H4 (cell line): ENCODE data around the gene ZNF527. TPM values are rescaled to one million over a fixed set of nuclear protein-coding genes. Genes with fewer than 3 reads are reported as not detected.
"Not testable (repeated sequence)": the region's sequence is repeated elsewhere in the genome, so short reads cannot be mapped to it uniquely, and the experiment has no call there.

ENCODE experiments used
- DNase-seq: peaks from one replicate; pipeline ENCODE4 v3.0.0-alpha.2; 2015; ENCODE audit warnings: low spot score
- total RNA-seq: library from RNA; depleted of rRNA; stranded (reverse); fragments of >200 nt; shearing (Covaris generic); gene quantifications from 2 replicates; pipeline ENCODE4 v1.2.3, GENCODE V29; 2014; rRNA removed

The ZNF527 gene
- 6.2 and 6.3 TPM in 2 replicates for total RNA-seq

- DNase-seq: peak; percentile 97
Measured at GRCh38 chr19:37370880-37371661, at the start of gene ZNF527. TSS of gene ZNF527 (plus strand) at chr19:37371099. CDS start at chr19:37374199, 3,100 bp downstream.

GRCh38 chr19:37329686-37330085, 41.2 kb upstream of the ZNF527 start:
- DNase-seq: no peak

- no peak for DNase-seq
Measured at GRCh38 chr19:37332839-37333238, 38.1 kb upstream of the ZNF527 start.

GRCh38 chr19:37333457-37333856, 37.4 kb upstream of the ZNF527 start:
- no peak for DNase-seq

GRCh38 chr19:37334179-37335071, 36.5 kb upstream of the ZNF527 start:
- peak; percentile 91 for DNase-seq

- peak; percentile 69 for DNase-seq
Measured at GRCh38 chr19:37342753-37343152, 28.1 kb upstream of the ZNF527 start.

- no peak for DNase-seq
Measured at GRCh38 chr19:37346091-37346490, 24.8 kb upstream of the ZNF527 start.

GRCh38 chr19:37348060-37348459, 22.8 kb upstream of the ZNF527 start:
- DNase-seq: no peak

- no peak for DNase-seq
Measured at GRCh38 chr19:37353968-37354367, 16.9 kb upstream of the ZNF527 start.

GRCh38 chr19:37355901-37356300, 15.0 kb upstream of the ZNF527 start:
- no peak for DNase-seq

GRCh38 chr19:37361994-37362393, 8.9 kb upstream of the ZNF527 start:
- DNase-seq: no peak

GRCh38 chr19:37362733-37363132, 8.2 kb upstream of the ZNF527 start:
- DNase-seq: peak; percentile 23

- not testable (repeated sequence) for DNase-seq
Measured at GRCh38 chr19:37370386-37370879, 466 bp upstream of the ZNF527 start.

GRCh38 chr19:37389234-37389633, 18.3 kb downstream of the ZNF527 start:
- DNase-seq: no peak

- not testable (repeated sequence) for DNase-seq
Measured at GRCh38 chr19:37391399-37391798, 20.5 kb downstream of the ZNF527 start.

- no peak for DNase-seq
Measured at GRCh38 chr19:37401078-37401477, 30.2 kb downstream of the ZNF527 start.

GRCh38 chr19:37403403-37403802, 32.5 kb downstream of the ZNF527 start:
- DNase-seq: no peak

- not testable (repeated sequence) for DNase-seq
Measured at GRCh38 chr19:37406140-37406846, 35.4 kb downstream of the ZNF527 start.

GRCh38 chr19:37412700-37413099, 41.8 kb downstream of the ZNF527 start:
- no peak for DNase-seq

- no peak for DNase-seq
Measured at GRCh38 chr19:37413313-37414084, 42.6 kb downstream of the ZNF527 start.
